Immature natural killer cell (primary cell): Measurements from ENCODE around the gene TMCO2. TPM values are rescaled to one million over a fixed set of nuclear protein-coding genes. Genes with fewer than 3 reads are reported as not detected.
"Not testable (repeated sequence)": the region's sequence is repeated elsewhere in the genome, so short reads cannot be mapped to it uniquely, and the experiment has no call there.

Experiments used
- DNase-seq, 3 donors: peaks; one replicate each; pipeline ENCODE4 v3.0.0; 2022; ENCODE audit warnings: mixed read lengths in 1 of 3
- H3K27ac Mint-ChIP-seq, 6 donors: one replicate each; pipeline ENCODE4 v1.8.0; 2020; ENCODE audit warnings: mixed read lengths in 6 of 6, mild to moderate bottlenecking in 5 of 6, inconsistent platforms in 4 of 6, moderate library complexity in 3 of 6
- H3K27me3 Mint-ChIP-seq, 3 donors: one replicate each; pipeline ENCODE4 v1.8.0; 2020 to 2021; ENCODE audit warnings: low read depth in 3 of 3, mild to moderate bottlenecking in 3 of 3, mixed read lengths in 3 of 3, moderate library complexity in 3 of 3, inconsistent platforms in 1 of 3
- H3K36me3 Mint-ChIP-seq, 3 donors: one replicate each; pipeline ENCODE4 v1.8.0; 2020; ENCODE audit warnings: mixed read lengths in 3 of 3, inconsistent platforms in 2 of 3, mild to moderate bottlenecking in 2 of 3
- H3K4me1 Mint-ChIP-seq, 2 donors: one replicate each; pipeline ENCODE4 v1.8.0; 2020; ENCODE audit warnings: inconsistent platforms in 2 of 2, mild to moderate bottlenecking in 2 of 2, mixed read lengths in 2 of 2, moderate library complexity in 1 of 2
- H3K4me3 Mint-ChIP-seq, 5 donors: one replicate each; pipeline ENCODE4 v1.8.0; 2020; ENCODE audit warnings: mild to moderate bottlenecking in 5 of 5, mixed read lengths in 5 of 5, inconsistent platforms in 3 of 5, moderate library complexity in 3 of 5
- H3K9me3 Mint-ChIP-seq, 6 donors: one replicate each; pipeline ENCODE4 v1.8.0; 2020; ENCODE audit warnings: mild to moderate bottlenecking in 6 of 6, mixed read lengths in 6 of 6, inconsistent platforms in 4 of 6, moderate library complexity in 3 of 6
- polyA plus RNA-seq, 3 donors: library from polyadenylated mRNA; unstranded; fragments of 300-500 nt; fragmentation: Illumina TruSeq; gene quantifications; one replicate each; pipeline ENCODE4 v1.2.3, GENCODE V29; 2021

Gene TMCO2
- not detected for polyA plus RNA-seq

GRCh38 chr1:40247655-40248054 lies at the start of gene TMCO2:
TSS of gene TMCO2 (plus strand) at chr1:40247937. CDS start at chr1:40247994, 57 bp downstream.
- Mint-ChIP-seq H3K36me3 (no peaks in the 10 kb centered on the region), H3K27ac (no peak within 1 kb of the TSS), H3K9me3 (no peaks in the 10 kb centered on the region), H3K27me3 (peaks cover 0 to 2% (median 0%) of the 10 kb centered on the region in 3 donors), H3K4me1 (peaks cover 3 to 15% of the 10 kb centered on the region in 2 donors), H3K4me3 (no peak within 1 kb of the TSS)
- DNase-seq, result no peak

GRCh38 chr1:40199126-40199525 lies 48.6 kb upstream of the TMCO2 start:
- H3K4me1 Mint-ChIP-seq, result no peaks in the 10 kb centered on the region
- H3K36me3 Mint-ChIP-seq, result peaks cover 5 to 11% (median 5%) of the 10 kb centered on the region in 3 donors
- no peak for DNase-seq
- no peak overlapping the region for H3K4me3 Mint-ChIP-seq
- no peak overlapping the region for H3K27ac Mint-ChIP-seq
- H3K9me3 Mint-ChIP-seq, result no peaks in the 10 kb centered on the region
- H3K27me3 Mint-ChIP-seq, result peaks cover 0 to 2% (median 2%) of the 10 kb centered on the region in 3 donors

GRCh38 chr1:40204856-40205255 lies 42.9 kb upstream of the TMCO2 start:
- peaks cover 0 to 4% (median 2%) of the 10 kb centered on the region in 3 donors for H3K27me3 Mint-ChIP-seq
- DNase-seq, result no peak
- H3K4me3 Mint-ChIP-seq, result no peak overlapping the region
- peaks cover 6 to 17% of the 10 kb centered on the region in 2 donors for H3K4me1 Mint-ChIP-seq
- H3K27ac Mint-ChIP-seq, result no peak overlapping the region
- H3K36me3 Mint-ChIP-seq, result peaks cover 9 to 22% (median 9%) of the 10 kb centered on the region in 3 donors
- no peaks in the 10 kb centered on the region for H3K9me3 Mint-ChIP-seq

GRCh38 chr1:40210511-40211204 lies 37.1 kb upstream of the TMCO2 start:
- H3K36me3 Mint-ChIP-seq, result peaks cover 0 to 16% (median 4%) of the 10 kb centered on the region in 3 donors
- peaks cover 6 to 18% of the 10 kb centered on the region in 2 donors for H3K4me1 Mint-ChIP-seq
- H3K27ac Mint-ChIP-seq, result peak overlapping the region in 3 of 6 donors; percentile 1 to 12 (median 5)
- DNase-seq, result no peak
- H3K4me3 Mint-ChIP-seq, result no peak overlapping the region
- no peaks in the 10 kb centered on the region for H3K9me3 Mint-ChIP-seq
- peaks cover 0 to 2% (median 0%) of the 10 kb centered on the region in 3 donors for H3K27me3 Mint-ChIP-seq

GRCh38 chr1:40218333-40218732 lies 29.4 kb upstream of the TMCO2 start:
- no peak for DNase-seq
- H3K27ac Mint-ChIP-seq, result no peak overlapping the region
- H3K36me3 Mint-ChIP-seq, result peaks cover 0 to 6% (median 0%) of the 10 kb centered on the region in 3 donors

GRCh38 chr1:40221471-40221905 lies 26.2 kb upstream of the TMCO2 start:
- not testable (repeated sequence) for H3K27me3 Mint-ChIP-seq, H3K9me3 Mint-ChIP-seq, H3K27ac Mint-ChIP-seq, H3K4me1 Mint-ChIP-seq, H3K4me3 Mint-ChIP-seq, DNase-seq
- peaks cover 0 to 10% (median 0%) of the 10 kb centered on the region in 3 donors for H3K36me3 Mint-ChIP-seq

More at GRCh38 chr1:40218333-40218732, 29.4 kb upstream of the TMCO2 start:
- H3K27me3 Mint-ChIP-seq, result no peaks in the 10 kb centered on the region
- no peak overlapping the region for H3K4me3 Mint-ChIP-seq
- H3K4me1 Mint-ChIP-seq, result no peaks in the 10 kb centered on the region
- no peaks in the 10 kb centered on the region for H3K9me3 Mint-ChIP-seq

GRCh38 chr1:40221977-40222772 lies 25.6 kb upstream of the TMCO2 start:
- no peak for DNase-seq
- H3K9me3 Mint-ChIP-seq, result no peaks in the 10 kb centered on the region
- H3K27ac Mint-ChIP-seq, result no peak overlapping the region
- no peaks in the 10 kb centered on the region for H3K4me1 Mint-ChIP-seq
- no peak overlapping the region for H3K4me3 Mint-ChIP-seq
- H3K36me3 Mint-ChIP-seq, result peaks cover 0 to 10% (median 0%) of the 10 kb centered on the region in 3 donors
- H3K27me3 Mint-ChIP-seq, result no peaks in the 10 kb centered on the region

GRCh38 chr1:40224040-40224439 lies 23.7 kb upstream of the TMCO2 start:
- DNase-seq, result no peak
- Mint-ChIP-seq H3K27ac (no peak overlapping the region), H3K4me3 (no peak overlapping the region), H3K9me3 (no peaks in the 10 kb centered on the region), H3K4me1 (no peaks in the 10 kb centered on the region), H3K36me3 (peaks cover 0 to 4% (median 0%) of the 10 kb centered on the region in 3 donors), H3K27me3 (no peaks in the 10 kb centered on the region)

GRCh38 chr1:40226192-40226591 lies 21.5 kb upstream of the TMCO2 start:
- Mint-ChIP-seq H3K27me3 (no peaks in the 10 kb centered on the region), H3K9me3 (no peaks in the 10 kb centered on the region), H3K27ac (peak overlapping the region in 1 of 6 donors; percentile 55), H3K4me1 (no peaks in the 10 kb centered on the region), H3K4me3 (no peak overlapping the region), H3K36me3 (peaks cover 0 to 6% (median 4%) of the 10 kb centered on the region in 3 donors)
- no peak for DNase-seq

GRCh38 chr1:40232444-40232843 lies 15.3 kb upstream of the TMCO2 start:
- Mint-ChIP-seq H3K27ac (no peak overlapping the region), H3K4me3 (no peak overlapping the region), H3K4me1 (no peaks in the 10 kb centered on the region), H3K9me3 (no peaks in the 10 kb centered on the region), H3K27me3 (no peaks in the 10 kb centered on the region), H3K36me3 (peaks cover 17 to 34% (median 21%) of the 10 kb centered on the region in 3 donors)
- DNase-seq, result no peak

- H3K4me1 Mint-ChIP-seq, result peaks cover 6 to 7% of the 10 kb centered on the region in 2 donors
- no peak overlapping the region for H3K4me3 Mint-ChIP-seq
- H3K27ac Mint-ChIP-seq, result no peak overlapping the region
Observed at GRCh38 chr1:40239626-40240025, 8.1 kb upstream of the TMCO2 start.

GRCh38 chr1:40240390-40240789 lies 7.3 kb upstream of the TMCO2 start:
- Mint-ChIP-seq H3K4me1 (peaks cover 6 to 7% of the 10 kb centered on the region in 2 donors), H3K27ac (no peak overlapping the region), H3K4me3 (no peak overlapping the region), H3K27me3 (no peaks in the 10 kb centered on the region), H3K36me3 (peaks cover 15 to 28% (median 19%) of the 10 kb centered on the region in 3 donors), H3K9me3 (no peaks in the 10 kb centered on the region)
- no peak for DNase-seq

More at GRCh38 chr1:40239626-40240025, 8.1 kb upstream of the TMCO2 start:
- no peak for DNase-seq
- H3K9me3 Mint-ChIP-seq, result no peaks in the 10 kb centered on the region
- peaks cover 19 to 28% (median 19%) of the 10 kb centered on the region in 3 donors for H3K36me3 Mint-ChIP-seq
- no peaks in the 10 kb centered on the region for H3K27me3 Mint-ChIP-seq

GRCh38 chr1:40241362-40241761 lies 6.4 kb upstream of the TMCO2 start:
- Mint-ChIP-seq H3K4me1 (peaks cover 6 to 7% of the 10 kb centered on the region in 2 donors), H3K4me3 (peak overlapping the region in 1 of 5 donors; percentile 50), H3K27me3 (no peaks in the 10 kb centered on the region), H3K9me3 (no peaks in the 10 kb centered on the region), H3K36me3 (peaks cover 7 to 22% (median 11%) of the 10 kb centered on the region in 3 donors), H3K27ac (peak overlapping the region in 4 of 6 donors; percentile 4 to 85 (median 60))
- DNase-seq, result no peak

GRCh38 chr1:40243351-40243750 lies 4.4 kb upstream of the TMCO2 start:
- H3K9me3 Mint-ChIP-seq, result no peaks in the 10 kb centered on the region
- H3K27me3 Mint-ChIP-seq, result no peaks in the 10 kb centered on the region
- H3K27ac Mint-ChIP-seq, result no peak overlapping the region
- DNase-seq, result no peak
- H3K4me3 Mint-ChIP-seq, result no peak overlapping the region
- H3K4me1 Mint-ChIP-seq, result peaks cover 6 to 7% of the 10 kb centered on the region in 2 donors
- H3K36me3 Mint-ChIP-seq, result peaks cover 0 to 4% (median 0%) of the 10 kb centered on the region in 3 donors
